Peyer's patch (tissue), 4 donors: ENCODE measurements around the gene COL6A5.

Source experiments
- CTCF ChIP-seq, 6 experiments: fragments of 450-650 bp in 4 of 6; fragments of 200-600 bp in 2 of 6; sonication (generic) in 1 of 6; IDR thresholded peaks; one replicate each; pipeline ENCODE4 v1.5.1; 2017 to 2019; ENCODE audit warnings: antibody characterized with exemption in 6 of 6, mild to moderate bottlenecking in 3 of 6, moderate library complexity in 1 of 6
- POLR2A ChIP-seq, 2 donors: fragments of 450-650 bp; IDR thresholded peaks; one replicate each; pipeline ENCODE4 v1.5.1; 2017; ENCODE audit warnings: antibody characterized with exemption in 2 of 2, mild to moderate bottlenecking in 2 of 2, moderate library complexity in 2 of 2

GRCh38 chr3:130377960-130378676 is 32.6 kb downstream of the COL6A5 start:
- TF ChIP-seq CTCF (IDR thresholded peaks at IDR 0.05): no peak
- no peak for TF ChIP-seq POLR2A (IDR thresholded peaks at IDR 0.05)
